HEK293 (cell line): ENCODE data around the gene FSTL4.

Experiments
- KLF8 ChIP-seq: fragments of 450-650 bp; formaldehyde crosslinking; IDR thresholded peaks from 2 replicates; pipeline ENCODE4 v1.5.1; 2016; ENCODE audit warnings: missing biosample characterization, missing genetic modification characterization
- PATZ1 ChIP-seq: fragments of 450-650 bp; formaldehyde crosslinking; IDR thresholded peaks from 2 replicates; pipeline ENCODE4 v1.5.1; 2016; ENCODE audit warnings: missing biosample characterization, missing genetic modification characterization
- SALL2 ChIP-seq: fragments of 450-650 bp; formaldehyde crosslinking; IDR thresholded peaks from 2 replicates; pipeline ENCODE4 v1.5.0; 2017; ENCODE audit warnings: missing biosample characterization, mild to moderate bottlenecking, missing genetic modification characterization, borderline replicate concordance
- ZNF335 ChIP-seq: fragments of 450-650 bp; formaldehyde crosslinking; conservative IDR thresholded peaks from 2 replicates; pipeline ENCODE4 v1.5.1; 2016; ENCODE audit warnings: missing biosample characterization, missing genetic modification characterization
- ZNF580 ChIP-seq: fragments of 450-650 bp; formaldehyde crosslinking; IDR thresholded peaks from 2 replicates; pipeline ENCODE4 v1.5.1; 2016; ENCODE audit warnings: missing biosample characterization, missing genetic modification characterization
- ZSCAN4 ChIP-seq: fragments of 450-650 bp; formaldehyde crosslinking; IDR thresholded peaks from 2 replicates; pipeline ENCODE4 v1.5.1; 2017; ENCODE audit warnings: missing biosample characterization, missing genetic modification characterization
- TF ChIP-seq, protein P1 (sequence below): fragments of 450-650 bp; formaldehyde crosslinking; IDR thresholded peaks from 2 replicates; pipeline ENCODE4 v1.5.1; 2016; ENCODE audit warnings: missing biosample characterization, missing genetic modification characterization
- TF ChIP-seq, protein P2 (sequence below): fragments of 450-650 bp; formaldehyde crosslinking; IDR thresholded peaks from 2 replicates; pipeline ENCODE4 v1.5.1; 2016; ENCODE audit warnings: missing biosample characterization, missing genetic modification characterization
- TF ChIP-seq, protein P3 (sequence below): fragments of 450-650 bp; formaldehyde crosslinking; IDR thresholded peaks from 2 replicates; pipeline ENCODE4 v1.5.1; 2016; ENCODE audit warnings: missing biosample characterization, missing genetic modification characterization
- TF ChIP-seq, protein P4 (sequence below): fragments of 450-650 bp; formaldehyde crosslinking; IDR thresholded peaks from 2 replicates; pipeline ENCODE4; 2016; ENCODE audit warnings: missing biosample characterization, missing genetic modification characterization

DNA sequence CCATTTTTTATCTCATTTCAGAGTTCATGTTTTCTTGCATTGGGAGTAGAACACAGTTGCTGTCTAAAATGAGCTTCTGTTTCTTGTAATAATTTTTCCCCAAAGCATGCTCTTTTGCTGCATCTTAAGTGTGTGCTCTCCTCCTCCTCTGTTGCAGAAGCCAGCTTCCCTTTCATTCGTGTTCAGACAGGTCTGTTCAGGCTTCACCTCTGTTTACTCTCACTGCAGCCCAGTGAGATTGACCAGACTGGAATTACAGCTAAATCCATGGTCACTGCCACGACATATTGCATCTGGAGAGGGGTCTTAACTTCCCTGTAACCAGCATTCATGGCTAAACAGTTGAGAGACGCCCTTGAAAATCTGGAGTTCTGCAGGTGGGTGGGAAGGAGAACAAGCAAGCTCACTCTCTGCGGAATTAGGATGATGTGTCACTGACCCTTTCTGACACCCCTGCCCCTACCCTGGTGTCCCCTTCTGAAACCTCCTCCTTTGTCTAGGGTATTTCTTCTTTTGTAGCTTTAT lies 223.2 kb downstream of the FSTL4 start:
- TF ChIP-seq, protein P1, sequence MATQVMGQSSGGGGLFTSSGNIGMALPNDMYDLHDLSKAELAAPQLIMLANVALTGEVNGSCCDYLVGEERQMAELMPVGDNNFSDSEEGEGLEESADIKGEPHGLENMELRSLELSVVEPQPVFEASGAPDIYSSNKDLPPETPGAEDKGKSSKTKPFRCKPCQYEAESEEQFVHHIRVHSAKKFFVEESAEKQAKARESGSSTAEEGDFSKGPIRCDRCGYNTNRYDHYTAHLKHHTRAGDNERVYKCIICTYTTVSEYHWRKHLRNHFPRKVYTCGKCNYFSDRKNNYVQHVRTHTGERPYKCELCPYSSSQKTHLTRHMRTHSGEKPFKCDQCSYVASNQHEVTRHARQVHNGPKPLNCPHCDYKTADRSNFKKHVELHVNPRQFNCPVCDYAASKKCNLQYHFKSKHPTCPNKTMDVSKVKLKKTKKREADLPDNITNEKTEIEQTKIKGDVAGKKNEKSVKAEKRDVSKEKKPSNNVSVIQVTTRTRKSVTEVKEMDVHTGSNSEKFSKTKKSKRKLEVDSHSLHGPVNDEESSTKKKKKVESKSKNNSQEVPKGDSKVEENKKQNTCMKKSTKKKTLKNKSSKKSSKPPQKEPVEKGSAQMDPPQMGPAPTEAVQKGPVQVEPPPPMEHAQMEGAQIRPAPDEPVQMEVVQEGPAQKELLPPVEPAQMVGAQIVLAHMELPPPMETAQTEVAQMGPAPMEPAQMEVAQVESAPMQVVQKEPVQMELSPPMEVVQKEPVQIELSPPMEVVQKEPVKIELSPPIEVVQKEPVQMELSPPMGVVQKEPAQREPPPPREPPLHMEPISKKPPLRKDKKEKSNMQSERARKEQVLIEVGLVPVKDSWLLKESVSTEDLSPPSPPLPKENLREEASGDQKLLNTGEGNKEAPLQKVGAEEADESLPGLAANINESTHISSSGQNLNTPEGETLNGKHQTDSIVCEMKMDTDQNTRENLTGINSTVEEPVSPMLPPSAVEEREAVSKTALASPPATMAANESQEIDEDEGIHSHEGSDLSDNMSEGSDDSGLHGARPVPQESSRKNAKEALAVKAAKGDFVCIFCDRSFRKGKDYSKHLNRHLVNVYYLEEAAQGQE (tag by site-specific recombination), result no peak
- TF ChIP-seq, protein P2, sequence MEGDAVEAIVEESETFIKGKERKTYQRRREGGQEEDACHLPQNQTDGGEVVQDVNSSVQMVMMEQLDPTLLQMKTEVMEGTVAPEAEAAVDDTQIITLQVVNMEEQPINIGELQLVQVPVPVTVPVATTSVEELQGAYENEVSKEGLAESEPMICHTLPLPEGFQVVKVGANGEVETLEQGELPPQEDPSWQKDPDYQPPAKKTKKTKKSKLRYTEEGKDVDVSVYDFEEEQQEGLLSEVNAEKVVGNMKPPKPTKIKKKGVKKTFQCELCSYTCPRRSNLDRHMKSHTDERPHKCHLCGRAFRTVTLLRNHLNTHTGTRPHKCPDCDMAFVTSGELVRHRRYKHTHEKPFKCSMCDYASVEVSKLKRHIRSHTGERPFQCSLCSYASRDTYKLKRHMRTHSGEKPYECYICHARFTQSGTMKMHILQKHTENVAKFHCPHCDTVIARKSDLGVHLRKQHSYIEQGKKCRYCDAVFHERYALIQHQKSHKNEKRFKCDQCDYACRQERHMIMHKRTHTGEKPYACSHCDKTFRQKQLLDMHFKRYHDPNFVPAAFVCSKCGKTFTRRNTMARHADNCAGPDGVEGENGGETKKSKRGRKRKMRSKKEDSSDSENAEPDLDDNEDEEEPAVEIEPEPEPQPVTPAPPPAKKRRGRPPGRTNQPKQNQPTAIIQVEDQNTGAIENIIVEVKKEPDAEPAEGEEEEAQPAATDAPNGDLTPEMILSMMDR (tag by site-specific recombination), result no peak
- no peak for TF ChIP-seq SALL2 (tag by site-specific recombination)
- TF ChIP-seq ZSCAN4 (tag by site-specific recombination), result no peak
- TF ChIP-seq KLF8 (tag by site-specific recombination), result no peak
- TF ChIP-seq ZNF580 (tag by site-specific recombination), result no peak
- TF ChIP-seq, protein P3, sequence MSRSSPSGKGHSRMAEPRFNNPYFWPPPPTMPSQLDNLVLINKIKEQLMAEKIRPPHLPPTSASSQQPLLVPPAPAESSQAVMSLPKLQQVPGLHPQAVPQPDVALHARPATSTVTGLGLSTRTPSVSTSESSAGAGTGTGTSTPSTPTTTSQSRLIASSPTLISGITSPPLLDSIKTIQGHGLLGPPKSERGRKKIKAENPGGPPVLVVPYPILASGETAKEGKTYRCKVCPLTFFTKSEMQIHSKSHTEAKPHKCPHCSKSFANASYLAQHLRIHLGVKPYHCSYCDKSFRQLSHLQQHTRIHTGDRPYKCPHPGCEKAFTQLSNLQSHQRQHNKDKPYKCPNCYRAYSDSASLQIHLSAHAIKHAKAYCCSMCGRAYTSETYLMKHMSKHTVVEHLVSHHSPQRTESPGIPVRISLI (tag by site-specific recombination), result no peak
- TF ChIP-seq PATZ1 (tag by site-specific recombination), result no peak
- TF ChIP-seq, protein P4, sequence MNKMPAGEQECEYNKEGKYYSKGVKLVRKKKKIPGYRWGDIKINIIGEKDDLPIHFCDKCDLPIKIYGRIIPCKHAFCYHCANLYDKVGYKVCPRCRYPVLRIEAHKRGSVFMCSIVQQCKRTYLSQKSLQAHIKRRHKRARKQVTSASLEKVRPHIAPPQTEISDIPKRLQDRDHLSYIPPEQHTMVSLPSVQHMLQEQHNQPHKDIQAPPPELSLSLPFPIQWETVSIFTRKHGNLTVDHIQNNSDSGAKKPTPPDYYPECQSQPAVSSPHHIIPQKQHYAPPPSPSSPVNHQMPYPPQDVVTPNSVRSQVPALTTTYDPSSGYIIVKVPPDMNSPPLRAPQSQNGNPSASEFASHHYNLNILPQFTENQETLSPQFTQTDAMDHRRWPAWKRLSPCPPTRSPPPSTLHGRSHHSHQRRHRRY (tag by site-specific recombination), result no peak
- TF ChIP-seq ZNF335 (tag by site-specific recombination), result no peak
